Activated CD4-positive, alpha-beta T cell treated with anti-CD3 and anti-CD28 coated beads for 4 hours (primary cell): ENCODE measurements around the gene MRPL53.

Source experiments
- DNase-seq, 2 donors: peaks; one replicate each; pipeline ENCODE4 v3.0.0-alpha.2; 2020

MRPL53 gene

DNA sequence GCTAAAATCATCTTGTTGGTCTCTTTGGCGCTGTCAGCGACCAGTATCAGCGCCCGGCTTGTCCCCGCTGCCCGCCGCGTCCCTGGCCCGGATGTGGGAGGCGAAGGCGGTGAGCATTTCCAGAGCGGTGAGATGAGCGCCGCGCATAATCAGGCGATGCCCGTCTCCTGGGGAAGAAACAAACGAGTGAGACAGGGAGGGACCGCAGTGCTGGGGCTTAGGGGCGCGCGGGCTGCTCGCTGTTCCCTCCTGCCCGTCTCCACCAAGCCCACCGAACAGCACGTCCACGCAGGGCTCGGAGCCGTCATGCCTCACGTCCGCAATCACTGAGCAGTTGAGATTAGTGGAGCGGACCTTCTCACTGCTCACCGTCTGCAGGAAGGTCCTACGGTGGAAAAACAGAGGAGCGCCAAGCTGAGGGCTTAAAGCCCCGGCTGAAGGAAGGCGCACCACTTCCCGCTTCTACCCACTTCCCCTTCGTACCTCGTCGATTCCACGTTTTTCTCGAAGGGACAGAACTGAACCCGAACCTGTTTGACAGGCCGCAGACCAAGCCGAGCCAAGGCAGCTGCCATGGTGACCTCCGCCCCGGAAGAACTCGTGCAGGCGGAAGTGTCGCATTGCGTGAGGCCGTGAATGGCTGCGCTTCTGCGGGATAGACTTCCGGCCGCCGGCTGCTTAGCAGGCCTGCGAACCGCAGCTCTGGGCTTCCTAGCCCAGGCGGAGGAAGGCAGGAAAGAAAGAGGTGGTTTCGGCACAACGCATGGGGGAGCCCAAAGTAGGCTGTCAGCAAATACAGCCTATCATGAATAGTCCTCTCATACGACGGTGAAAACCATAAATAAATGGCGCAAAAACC lies at the start of gene MRPL53:
MRPL53 (minus strand) TSS at position 595 of the 859 bp plus-strand sequence; CDS start at position 575, 20 bp downstream.
- DNase-seq = peak; percentile 95 to 97

DNA sequence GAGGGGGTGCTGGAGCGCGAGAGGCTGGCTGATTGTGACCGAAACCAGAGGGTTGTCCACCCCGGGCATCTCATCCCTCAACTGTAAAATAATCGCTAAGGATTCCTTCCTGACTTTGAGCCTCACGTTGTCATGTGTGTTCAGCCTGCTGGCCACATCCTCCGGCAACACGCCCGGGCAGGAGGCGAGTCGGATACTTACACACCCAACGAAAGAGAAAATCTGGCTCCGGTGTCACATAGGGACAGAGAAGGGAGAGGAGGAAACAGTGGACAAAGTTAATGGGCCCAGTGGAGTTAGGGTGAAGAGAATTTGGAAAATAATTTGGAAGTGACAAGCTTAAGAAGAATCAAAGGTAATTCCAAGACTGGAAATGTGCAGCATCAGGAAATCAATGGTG lies 44.2 kb upstream of the MRPL53 start:
- no peak for DNase-seq

DNA sequence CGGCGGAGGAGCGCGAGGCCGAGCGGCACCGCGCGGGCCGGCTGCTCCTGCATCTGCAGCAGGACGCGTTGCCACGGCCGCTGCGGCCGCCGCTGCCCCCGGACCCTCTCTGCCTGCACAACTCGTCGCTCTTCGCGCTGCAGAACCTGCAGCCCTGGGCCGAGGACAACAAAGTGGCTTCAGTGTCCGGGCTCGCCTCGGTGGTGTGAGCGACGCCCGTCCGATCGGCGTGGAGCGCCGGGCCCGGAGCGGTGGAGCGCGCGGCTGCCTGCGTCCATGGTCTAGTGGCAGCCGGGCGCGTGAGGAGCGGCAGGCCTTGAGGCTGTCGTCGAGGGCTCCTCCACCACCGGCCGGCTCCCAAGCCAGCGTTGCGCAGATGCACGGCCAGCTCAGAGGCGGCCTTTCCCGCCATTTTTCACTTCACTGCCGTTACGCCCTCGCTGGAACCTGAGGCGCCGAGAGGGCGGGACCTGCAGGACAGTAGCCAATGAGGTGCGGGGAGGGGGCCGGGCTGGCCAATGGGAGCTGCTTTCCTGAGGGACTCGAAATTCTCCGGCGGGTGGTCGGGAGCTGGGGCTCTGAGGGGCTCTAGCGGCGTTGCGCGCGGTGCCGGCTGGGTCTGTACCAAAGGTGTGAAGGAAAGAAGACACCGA lies 43.6 kb upstream of the MRPL53 start:
- peak; percentile 74 to 76 for DNase-seq

DNA sequence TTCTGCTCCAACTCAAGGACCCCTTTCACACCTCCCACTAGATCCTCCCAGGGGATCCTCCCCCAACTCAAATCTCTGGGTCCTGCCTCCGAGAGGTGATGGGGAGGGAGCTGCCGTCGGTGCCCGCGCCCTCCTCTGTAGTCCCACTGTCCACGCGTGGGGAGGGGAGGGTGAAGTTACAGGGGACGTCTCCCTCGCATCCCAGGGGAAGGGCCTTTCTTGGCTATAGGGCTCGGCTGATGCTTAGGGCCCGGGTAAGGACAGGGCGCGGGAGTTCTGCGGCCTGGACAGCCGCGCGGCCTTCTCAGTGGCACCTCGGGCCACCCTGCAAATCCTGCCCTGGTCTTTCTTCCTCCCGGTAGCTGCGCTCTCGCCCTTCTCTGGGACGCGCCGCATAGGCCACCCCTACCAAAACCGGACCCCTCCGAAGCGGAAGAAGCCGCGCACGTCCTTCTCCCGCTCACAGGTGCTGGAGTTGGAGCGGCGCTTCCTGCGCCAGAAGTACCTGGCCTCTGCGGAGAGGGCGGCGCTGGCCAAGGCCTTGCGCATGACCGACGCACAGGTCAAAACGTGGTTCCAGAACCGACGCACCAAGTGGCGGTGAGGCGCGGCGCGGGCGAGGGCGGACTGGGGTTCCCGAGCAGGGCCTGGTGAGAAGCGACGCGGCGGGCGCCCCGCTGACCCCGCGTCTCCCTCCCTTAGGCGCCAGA lies 42.9 kb upstream of the MRPL53 start:
- no peak for DNase-seq

DNA sequence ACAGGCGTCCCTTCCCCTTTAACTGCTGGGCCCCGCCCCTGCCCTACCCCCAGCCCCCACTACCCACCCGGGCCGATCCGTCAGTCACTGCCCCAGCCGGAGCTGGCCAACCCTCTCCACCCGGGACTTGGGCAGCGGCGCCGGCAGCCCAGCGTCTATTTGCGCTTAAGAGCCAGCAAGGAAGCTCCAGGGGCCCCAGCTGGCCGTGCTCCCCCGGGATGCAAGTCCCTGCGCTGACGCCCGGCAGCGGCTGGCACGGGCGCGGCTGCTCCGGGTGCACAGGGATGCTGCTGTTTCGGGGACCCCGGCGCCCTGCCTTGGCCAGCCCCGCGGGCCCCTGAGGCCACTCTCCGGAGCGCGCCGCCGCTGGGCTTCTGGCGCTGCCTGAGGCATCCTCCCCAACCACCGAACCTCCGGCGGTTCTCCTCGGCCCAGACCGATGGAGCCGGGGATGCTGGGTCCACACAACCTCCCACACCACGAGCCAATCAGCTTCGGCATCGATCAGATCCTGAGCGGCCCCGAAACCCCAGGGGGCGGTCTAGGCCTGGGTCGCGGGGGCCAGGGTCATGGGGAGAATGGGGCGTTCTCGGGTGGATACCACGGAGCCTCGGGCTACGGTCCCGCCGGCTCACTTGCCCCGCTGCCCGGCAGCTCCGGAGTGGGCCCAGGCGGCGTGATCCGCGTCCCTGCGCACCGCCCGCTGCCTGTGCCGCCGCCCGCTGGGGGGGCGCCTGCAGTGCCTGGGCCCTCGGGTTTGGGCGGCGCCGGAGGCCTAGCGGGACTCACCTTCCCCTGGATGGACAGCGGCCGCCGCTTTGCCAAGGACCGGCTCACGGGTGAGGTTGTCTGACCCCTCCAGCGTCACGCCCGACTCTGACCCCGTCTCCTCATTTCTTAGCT lies 42.1 kb upstream of the MRPL53 start, which contains the start of gene TLX2:
TLX2 (plus strand) TSS at position 83 of the 903 bp plus-strand sequence; CDS start at position 440, 357 bp downstream.
- no peak for DNase-seq

DNA sequence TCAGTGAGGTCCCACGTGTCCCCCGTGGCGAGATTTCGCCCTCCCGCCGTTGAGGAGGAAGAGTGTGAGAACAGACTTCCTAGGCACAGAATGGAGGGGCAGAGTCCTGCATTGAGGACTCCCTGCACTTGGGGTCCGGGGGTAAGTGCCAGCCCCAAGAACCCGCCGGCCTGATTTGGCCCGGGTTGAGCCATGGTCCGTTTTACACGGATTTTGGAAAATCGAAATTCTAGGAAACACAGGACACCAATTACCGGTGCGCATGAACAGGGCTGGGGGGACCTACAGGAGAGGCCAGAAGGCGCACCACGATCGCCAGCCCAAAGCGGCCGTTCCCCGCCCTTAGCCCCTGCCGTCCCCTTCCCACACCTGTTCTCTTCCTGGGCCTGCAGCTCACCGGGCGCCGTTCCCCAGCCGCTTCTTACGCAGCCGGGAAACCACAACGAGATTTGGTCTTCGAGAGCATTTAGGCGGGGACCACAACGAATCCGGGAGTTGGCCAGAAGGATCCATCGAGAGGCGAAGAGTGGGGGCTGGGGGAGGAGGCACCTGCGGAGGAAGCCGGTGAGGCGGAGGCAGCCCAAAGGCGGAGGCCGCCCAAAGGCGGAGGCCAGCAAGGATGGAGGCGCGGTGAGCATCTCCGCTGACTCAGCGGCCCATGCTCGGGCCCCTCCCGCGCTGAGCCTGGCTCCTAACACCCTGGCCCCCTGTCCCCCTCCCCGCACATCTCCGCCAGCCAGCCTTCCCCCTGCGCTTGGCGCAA lies 41.3 kb upstream of the MRPL53 start:
- DNase-seq = peak in 1 of 2 donors; percentile 19

DNA sequence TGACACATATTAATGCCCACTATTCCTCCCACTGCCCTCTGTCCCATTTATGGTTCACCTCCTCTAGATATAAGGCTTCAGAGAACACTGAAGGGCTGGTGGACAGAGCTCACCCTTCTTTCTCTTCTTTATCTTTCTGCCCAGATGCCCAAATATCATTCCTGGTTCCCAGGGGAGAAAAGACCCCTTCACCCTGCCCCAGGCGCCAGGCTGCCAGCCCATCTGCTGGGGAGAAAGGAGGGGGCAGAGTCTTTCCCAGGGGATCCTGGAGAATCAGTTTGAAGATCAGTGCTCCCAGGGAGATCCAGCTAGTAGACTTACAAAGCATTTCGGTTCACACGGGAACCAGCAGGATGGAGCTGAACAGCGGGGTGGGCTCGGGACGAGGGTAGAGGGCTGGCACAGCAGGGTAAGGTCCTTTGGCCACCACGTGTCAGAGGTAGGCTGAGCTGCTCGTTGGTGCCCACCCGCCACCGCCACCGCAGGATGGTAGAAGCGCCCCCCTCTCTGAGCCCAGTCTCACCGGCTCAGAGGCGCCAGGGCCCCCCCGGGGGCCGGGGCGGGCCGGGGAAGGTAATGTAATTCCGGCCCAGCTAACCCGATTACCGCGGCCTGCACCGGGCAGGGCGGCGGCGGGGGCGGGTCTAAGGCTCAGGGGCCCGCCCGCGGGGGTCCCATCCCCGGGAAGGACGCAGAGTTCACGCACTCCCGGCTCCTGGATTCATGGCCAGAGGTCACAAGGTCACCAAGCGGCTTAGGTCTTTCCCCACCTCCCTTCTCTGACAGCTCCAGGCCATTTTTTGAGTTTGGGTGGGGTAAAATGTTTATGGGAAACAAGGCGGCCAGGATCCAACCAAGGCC lies 40.5 kb upstream of the MRPL53 start:
- DNase-seq = no peak

DNA sequence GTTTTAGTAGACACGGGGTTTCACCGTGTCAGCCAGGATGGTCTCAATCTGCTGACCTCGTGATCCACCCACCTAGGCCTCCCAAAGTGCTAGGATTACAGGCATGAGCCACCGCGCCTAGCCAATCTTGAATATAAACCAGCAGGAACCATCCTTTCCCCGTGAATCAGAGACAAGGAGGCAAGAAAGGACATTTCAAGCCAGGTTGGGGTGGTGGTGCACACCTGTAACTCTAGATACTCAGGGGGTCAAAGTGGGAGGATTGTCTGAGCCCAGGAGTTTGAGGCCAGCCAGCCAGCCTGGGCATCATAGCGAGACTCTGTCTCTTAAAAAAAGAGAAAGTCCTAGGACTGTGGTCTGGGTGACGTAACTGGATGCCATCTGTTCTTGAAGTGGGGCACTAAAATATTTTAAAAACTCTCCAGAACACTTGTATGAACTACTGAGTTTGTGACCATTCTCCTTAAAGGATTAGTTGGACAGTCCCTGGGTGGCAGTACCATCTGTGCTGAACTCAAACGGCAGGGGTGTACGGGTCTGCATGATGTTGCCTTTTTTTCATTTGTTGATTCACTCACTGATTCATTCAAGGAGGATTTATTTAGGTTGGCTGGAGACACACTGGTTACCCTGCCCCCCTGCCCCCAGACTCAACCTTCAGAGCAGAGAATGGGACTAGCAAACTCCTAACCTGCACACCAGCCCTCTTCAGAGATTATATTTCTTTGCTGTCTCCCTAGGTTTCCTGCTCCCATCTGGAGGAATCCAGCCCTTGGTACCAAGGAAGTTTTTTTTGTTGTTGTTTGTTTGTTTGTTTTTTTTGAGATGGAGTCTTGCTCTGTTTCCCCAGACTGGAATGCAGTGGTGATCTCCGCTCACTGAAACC lies 38.9 kb upstream of the MRPL53 start:
- DNase-seq = no peak

DNA sequence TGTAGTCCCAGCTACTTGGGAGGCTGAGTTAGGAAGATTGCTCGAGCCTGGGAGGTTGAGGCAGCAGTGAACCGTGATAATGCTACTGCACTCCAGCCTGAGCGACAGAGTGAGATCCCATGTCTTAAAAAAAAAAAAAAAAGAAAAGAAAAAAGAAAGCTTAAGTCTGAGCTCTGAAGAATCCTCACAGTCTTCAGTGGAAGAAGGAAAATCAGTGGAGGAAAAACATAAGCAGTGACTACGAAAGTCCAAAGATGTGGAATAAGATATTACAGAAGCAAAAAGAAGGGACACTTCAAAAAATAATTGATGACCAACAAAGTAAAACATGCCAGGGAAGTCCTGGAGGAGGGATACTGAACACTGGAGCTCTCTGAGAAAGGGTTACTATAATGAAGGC lies 37.8 kb upstream of the MRPL53 start:
- DNase-seq = no peak

DNA sequence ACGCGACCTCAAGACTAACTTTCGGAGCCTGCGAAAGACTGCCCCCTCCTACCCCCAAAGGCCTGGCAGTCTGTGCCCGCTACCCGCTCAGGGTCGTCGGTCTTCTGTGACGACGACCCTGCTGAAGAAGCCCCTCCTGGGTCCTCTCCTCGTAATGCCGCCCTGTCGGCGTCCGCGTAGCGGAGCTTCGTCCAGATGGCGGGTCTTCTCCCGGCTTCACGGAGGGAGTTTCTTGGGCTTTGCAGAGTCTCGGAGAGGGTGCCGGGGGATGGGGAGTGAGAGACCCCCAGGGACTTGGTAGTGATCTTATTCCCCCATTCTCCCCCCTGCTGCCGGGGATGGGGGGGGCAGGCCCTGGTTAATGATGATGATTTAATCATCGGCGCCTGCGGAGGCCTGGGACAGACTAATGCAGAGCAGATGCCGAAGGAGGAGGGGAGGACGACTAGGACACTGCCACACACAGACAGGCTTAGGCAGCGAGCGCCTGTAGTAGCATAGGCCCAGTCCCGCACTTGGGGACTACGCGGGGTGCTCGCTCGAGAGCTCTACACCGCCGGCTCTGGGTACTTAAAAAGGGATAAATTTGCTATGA lies 35.5 kb upstream of the MRPL53 start:
- DNase-seq = peak in 1 of 2 donors; percentile 19

DNA sequence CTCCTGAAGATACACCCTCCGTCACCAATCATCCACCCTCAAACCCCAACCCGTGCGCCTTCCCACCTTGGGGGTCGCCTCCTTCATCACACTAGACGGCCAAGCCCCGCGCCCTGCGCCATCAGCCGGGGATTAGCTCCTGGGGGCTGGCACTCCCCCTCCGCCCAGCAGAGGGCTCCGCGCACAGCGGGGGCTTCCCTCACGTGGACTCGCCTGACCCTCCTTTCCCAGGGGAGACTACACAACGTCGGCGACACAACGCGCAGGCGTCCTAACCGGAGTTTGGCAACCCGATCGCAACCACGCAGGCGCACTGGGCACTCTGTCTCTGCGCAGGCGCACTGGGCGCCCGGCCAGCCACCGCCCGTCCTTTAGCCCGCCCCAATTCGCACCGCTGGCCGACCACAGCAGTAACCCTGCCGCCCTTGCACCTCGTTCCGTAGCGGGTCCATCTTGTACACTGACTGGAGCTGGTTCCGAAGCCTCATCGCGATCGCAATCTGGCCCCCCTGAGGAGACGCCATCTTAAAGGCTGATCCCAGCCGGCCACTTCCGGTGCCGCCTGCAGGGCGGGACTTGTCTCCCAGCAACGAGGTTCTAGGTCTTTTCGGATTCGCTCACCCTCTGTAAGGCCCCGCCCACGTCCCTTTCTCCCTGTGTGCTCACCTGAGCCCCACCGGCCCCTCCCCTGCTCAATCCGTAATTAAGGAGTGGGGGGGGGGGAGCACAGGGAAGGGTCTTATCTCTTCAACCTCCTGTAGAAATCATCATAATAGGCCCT lies 34.9 kb upstream of the MRPL53 start, which contains the start of gene PCGF1:
PCGF1 (minus strand) TSS at position 551 of the 781 bp plus-strand sequence; CDS start at position 524, 27 bp downstream.
- peak; percentile 99 to 100 for DNase-seq

DNA sequence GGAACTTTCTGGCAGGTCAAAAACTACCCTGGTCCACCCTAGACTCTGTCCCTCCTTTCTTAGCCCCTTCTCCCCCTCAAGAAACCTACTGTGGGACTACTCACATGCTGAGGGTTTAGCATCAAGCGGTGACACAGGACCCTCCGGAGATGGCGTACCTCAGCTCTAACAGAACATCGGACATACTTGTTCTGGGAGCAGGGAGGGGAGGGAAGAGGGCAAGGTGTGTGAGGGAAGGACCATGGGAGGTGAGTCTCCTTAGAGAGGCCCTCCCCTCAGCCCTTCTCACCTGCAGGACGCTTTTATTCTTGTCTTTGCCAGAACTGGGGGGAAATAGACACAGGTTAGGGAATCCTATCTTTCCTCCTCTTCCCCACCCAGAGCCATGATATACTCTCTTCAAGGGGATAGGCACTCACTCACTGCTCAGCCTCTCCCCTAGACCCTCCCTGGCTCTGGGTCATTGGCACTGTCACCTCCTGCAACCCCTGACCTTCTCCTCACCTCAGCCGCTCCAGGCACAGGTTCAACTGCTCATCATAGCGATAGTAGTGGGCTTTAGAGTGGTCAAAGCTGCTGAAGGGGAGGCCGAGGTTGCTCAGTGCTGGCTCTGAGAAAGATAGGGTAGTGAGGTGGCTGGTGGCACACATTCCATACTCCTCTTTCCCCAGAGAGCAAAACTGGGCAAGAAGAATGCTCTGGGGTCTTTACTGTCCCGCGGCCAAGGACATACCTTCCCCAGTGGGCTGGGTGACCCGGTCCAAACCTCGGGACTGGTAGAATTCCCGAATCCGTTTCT lies 33.2 kb upstream of the MRPL53 start:
- no peak for DNase-seq

DNA sequence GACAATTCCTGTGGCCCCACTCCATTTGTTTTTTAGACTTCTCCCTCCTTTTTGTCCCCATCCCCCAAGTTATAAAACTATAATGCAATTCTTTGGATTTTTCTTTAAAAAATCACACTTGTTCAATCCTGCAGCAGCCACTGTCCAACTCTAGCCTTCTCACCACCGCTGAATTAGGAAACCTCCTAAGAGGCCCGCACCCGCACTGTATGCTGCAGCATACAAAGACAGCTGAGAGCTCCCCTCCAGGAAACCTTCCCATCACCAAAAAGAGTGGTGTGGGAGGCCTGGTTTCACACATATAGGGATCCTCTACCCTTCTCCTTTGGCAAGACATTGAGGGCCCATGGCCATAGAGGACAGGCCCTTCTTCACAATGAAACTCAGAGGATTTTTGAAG lies 32.1 kb upstream of the MRPL53 start:
- no peak for DNase-seq

DNA sequence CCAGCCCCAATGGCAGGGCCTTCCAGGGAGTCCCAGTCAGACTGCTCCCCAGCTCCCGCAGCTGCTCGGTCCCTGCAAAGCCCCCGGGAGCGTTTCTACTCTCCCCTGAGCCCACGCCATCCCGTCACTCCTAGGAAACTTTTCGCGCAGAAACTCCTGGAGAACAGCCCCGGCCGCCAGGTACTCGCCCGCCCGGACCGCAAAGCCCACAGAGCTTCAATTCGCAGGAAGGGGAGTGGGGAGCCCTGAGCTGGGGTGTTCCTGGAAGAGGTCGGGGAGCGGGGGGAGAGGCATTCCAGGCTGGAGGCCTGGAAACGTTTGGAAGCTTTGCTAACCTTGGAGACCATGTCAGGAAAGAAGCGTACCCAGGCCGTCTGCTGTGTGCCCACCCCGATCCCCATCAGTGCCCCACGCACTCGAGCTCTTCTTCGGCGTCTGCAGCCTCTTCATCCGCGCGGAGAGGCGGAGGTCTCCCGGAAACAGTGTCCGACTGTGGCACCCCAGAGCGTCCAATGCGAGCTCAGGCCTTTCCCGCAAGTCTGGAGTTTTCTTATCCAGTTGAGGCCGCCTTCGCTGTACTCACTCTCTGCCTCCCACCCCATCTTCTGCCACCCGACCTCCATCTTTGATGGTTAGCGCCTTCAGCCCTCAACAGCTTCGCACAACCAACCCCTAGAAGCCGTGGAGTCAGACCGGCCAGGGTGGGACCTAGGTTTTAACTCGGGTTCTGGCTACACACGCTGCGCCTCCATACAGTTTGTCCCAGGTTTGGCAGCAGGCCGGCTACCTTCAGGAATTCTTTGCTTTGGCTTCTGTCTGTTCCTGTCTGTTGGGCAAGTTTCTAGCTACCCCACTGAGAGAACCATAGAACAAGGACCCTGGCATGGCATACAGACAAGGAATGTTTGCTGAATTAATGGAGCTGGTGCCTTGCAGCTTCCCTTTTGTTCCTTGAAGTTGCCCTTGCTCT lies 31.3 kb upstream of the MRPL53 start:
- no peak for DNase-seq

DNA sequence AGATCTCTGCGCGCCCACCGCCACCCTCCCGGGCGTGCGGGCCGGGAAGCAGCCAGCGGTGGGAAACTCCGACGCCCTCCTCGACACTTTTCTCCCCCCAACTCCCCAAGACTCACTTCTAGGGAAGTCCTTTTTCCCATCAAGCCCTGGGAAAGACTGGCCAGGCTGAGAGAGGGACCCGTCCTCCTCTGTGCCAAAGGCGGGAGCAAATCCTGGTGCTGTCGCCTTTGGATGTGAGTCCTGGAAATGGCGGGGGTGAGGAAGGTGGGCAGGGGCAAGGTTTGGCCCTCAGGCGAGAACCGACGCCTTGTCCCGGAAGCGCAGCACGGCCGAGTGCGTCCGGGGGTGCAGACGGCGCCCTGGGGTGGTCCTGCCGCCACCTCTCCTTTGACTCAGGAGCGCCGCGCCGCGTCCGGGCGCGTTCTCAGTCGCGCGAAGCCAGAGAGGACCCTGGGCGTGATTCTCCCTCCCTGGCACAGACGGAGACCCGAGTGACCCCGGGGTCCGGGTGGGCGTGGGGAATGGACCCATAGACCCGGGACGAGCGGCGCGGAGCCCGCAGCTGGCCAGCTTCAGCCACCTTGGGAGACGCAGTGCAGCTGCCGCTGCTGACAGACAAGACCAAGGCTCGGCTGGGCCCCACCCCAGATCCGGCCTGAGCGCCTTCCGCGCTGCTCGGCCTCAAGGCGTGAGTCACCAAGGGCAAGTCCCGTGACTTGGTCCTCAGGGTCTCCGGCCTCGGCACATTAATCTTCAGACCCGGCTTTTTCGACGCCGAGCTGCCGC lies 30.4 kb upstream of the MRPL53 start:
- DNase-seq = peak in 1 of 2 donors; percentile 27
